ENCODE results near the gene SAC3D1. TPM values are rescaled to one million over a fixed set of nuclear protein-coding genes. Genes with fewer than 3 reads are reported as not detected.

The SAC3D1 gene
- total RNA-seq, 1 donor from 2014 or later, result 14.4 TPM

DNA sequence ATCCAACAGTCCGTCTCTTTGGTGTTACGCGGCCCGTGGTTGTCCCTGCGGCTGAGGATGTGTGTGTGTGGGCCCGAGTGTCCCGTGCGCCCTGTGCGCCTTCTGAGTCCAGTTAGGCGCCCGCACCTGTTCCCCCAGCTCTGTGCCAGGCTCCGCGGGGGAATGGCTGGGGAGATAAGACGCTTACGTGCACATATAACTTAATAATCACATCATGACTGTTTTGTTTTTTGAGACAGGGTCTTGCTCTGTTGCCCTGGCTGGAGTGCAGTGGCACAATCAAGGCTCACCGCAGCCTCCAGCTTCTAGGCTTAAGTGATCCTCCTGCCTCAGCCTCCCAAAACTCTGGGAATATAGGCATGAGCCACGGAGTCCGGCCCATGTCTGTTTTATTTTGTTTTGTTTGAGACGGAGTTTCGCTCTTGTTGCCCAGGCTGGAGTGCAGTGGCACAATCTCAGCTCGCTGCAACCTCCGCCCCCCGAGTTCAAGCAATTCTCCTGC, 26.2 kb upstream of the SAC3D1 start:
- H3K9me3 Mint-ChIP-seq (ENCODE audit: unreplicated experiment), result peaks cover 2% of the 10 kb centered on the region
- peak overlapping the region; percentile 86 for H3K27ac Mint-ChIP-seq (ENCODE audit: unreplicated experiment)
- peak overlapping the region; percentile 89 for H3K4me3 Mint-ChIP-seq (ENCODE audit: unreplicated experiment)
- peaks cover under 1% of the 10 kb centered on the region for H3K27me3 Mint-ChIP-seq (ENCODE audit: unreplicated experiment)
- H3K4me1 Mint-ChIP-seq (ENCODE audit: low read depth, unreplicated experiment), result peaks cover 5% of the 10 kb centered on the region
- DNase-seq, result no peak
- peaks cover 4% of the 10 kb centered on the region for H3K36me3 Mint-ChIP-seq (ENCODE audit: unreplicated experiment)
- TF ChIP-seq, protein P1, sequence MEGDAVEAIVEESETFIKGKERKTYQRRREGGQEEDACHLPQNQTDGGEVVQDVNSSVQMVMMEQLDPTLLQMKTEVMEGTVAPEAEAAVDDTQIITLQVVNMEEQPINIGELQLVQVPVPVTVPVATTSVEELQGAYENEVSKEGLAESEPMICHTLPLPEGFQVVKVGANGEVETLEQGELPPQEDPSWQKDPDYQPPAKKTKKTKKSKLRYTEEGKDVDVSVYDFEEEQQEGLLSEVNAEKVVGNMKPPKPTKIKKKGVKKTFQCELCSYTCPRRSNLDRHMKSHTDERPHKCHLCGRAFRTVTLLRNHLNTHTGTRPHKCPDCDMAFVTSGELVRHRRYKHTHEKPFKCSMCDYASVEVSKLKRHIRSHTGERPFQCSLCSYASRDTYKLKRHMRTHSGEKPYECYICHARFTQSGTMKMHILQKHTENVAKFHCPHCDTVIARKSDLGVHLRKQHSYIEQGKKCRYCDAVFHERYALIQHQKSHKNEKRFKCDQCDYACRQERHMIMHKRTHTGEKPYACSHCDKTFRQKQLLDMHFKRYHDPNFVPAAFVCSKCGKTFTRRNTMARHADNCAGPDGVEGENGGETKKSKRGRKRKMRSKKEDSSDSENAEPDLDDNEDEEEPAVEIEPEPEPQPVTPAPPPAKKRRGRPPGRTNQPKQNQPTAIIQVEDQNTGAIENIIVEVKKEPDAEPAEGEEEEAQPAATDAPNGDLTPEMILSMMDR (IDR thresholded peaks at IDR 0.05; ENCODE audit: partially characterized antibody, unreplicated experiment), result no peak

- DNase-seq, result no peak
- TF ChIP-seq, protein P1 (IDR thresholded peaks at IDR 0.05; ENCODE audit: partially characterized antibody, unreplicated experiment), result no peak
- peaks cover 5% of the 10 kb centered on the region for H3K4me1 Mint-ChIP-seq (ENCODE audit: low read depth, unreplicated experiment)
- H3K4me3 Mint-ChIP-seq (ENCODE audit: unreplicated experiment), result peak overlapping the region; percentile 9
- peaks cover 4% of the 10 kb centered on the region for H3K36me3 Mint-ChIP-seq (ENCODE audit: unreplicated experiment)
- peak overlapping the region; percentile 2 for H3K27ac Mint-ChIP-seq (ENCODE audit: unreplicated experiment)
- peaks cover 2% of the 10 kb centered on the region for H3K27me3 Mint-ChIP-seq (ENCODE audit: unreplicated experiment)
- H3K9me3 Mint-ChIP-seq (ENCODE audit: unreplicated experiment), result peaks cover 2% of the 10 kb centered on the region
Measured at GRCh38 chr11:65016705-65017104, 24.3 kb upstream of the SAC3D1 start.

DNA sequence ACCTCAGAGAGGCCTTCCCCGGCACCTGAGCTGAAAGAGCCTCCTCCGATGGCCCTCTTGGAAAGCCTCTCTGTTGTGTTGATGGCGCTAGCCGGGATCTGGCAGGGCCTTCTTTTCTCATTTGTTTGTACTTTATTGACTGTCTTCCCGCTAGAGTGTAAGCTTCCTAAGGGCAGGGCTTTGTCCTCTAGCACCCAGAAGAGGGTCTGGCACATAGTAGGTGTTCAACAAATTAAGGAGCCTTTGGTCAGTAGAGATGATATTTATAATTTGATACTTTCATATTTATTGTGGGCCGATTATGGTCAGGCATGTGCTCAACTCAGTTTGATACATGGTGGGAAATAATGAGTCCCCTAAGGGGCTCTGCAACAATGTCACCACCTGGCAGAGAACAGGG, 23.1 kb upstream of the SAC3D1 start:
- H3K36me3 Mint-ChIP-seq (ENCODE audit: unreplicated experiment), result peaks cover 4% of the 10 kb centered on the region
- TF ChIP-seq, protein P1 (IDR thresholded peaks at IDR 0.05; ENCODE audit: partially characterized antibody, unreplicated experiment), result no peak

DNA sequence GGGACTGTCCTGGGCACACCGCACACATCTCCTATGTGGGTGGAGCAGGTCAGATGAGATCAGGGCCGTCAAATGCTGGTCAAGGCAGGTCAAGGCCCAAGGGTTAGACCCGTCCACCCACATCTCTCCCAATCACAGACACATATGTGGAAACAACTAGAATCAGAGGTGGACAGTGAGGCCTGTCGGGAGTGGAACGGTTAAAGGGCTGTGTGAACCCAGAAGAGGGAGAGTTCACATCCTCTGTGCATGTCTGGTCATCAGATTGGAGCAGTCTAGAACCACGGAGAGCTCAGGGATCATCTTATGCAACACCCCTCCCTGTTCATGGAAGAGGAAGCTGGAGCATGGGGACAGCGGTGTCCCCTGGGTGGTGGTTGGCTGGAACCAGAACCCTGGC, 21.2 kb upstream of the SAC3D1 start:
- peaks cover 2% of the 10 kb centered on the region for H3K27me3 Mint-ChIP-seq (ENCODE audit: unreplicated experiment)
- peaks cover 3% of the 10 kb centered on the region for H3K4me1 Mint-ChIP-seq (ENCODE audit: low read depth, unreplicated experiment)
- peaks cover 2% of the 10 kb centered on the region for H3K9me3 Mint-ChIP-seq (ENCODE audit: unreplicated experiment)
- TF ChIP-seq, protein P1 (IDR thresholded peaks at IDR 0.05; ENCODE audit: partially characterized antibody, unreplicated experiment), result no peak
- H3K27ac Mint-ChIP-seq (ENCODE audit: unreplicated experiment), result no peak overlapping the region
- peaks cover 4% of the 10 kb centered on the region for H3K36me3 Mint-ChIP-seq (ENCODE audit: unreplicated experiment)
- DNase-seq, result no peak
- H3K4me3 Mint-ChIP-seq (ENCODE audit: unreplicated experiment), result no peak overlapping the region

More for the DNA sequence above, 23.1 kb upstream of the SAC3D1 start:
- Mint-ChIP-seq H3K4me3 (ENCODE audit: unreplicated experiment) (no peak overlapping the region), H3K9me3 (ENCODE audit: unreplicated experiment) (peaks cover 2% of the 10 kb centered on the region), H3K27ac (ENCODE audit: unreplicated experiment) (no peak overlapping the region), H3K27me3 (ENCODE audit: unreplicated experiment) (peaks cover 2% of the 10 kb centered on the region), H3K4me1 (ENCODE audit: low read depth, unreplicated experiment) (peaks cover 7% of the 10 kb centered on the region)
- DNase-seq, result no peak

- no peak for DNase-seq
- no peak overlapping the region for H3K27ac Mint-ChIP-seq (ENCODE audit: unreplicated experiment)
- peaks cover 2% of the 10 kb centered on the region for H3K27me3 Mint-ChIP-seq (ENCODE audit: unreplicated experiment)
- peaks cover 3% of the 10 kb centered on the region for H3K4me1 Mint-ChIP-seq (ENCODE audit: low read depth, unreplicated experiment)
- TF ChIP-seq, protein P1 (IDR thresholded peaks at IDR 0.05; ENCODE audit: partially characterized antibody, unreplicated experiment), result no peak
- peaks cover 4% of the 10 kb centered on the region for H3K36me3 Mint-ChIP-seq (ENCODE audit: unreplicated experiment)
- no peak overlapping the region for H3K4me3 Mint-ChIP-seq (ENCODE audit: unreplicated experiment)
- peaks cover 2% of the 10 kb centered on the region for H3K9me3 Mint-ChIP-seq (ENCODE audit: unreplicated experiment)
Measured at GRCh38 chr11:65021003-65021402, 20.0 kb upstream of the SAC3D1 start.

Data from glutamatergic neuron (in vitro differentiated cells).